Nephron progenitor cell (in vitro differentiated cells): ENCODE measurements around the gene MAPRE2.
"Not testable (repeated sequence)": the region's sequence is repeated elsewhere in the genome, so short reads cannot be mapped to it uniquely, and the experiment has no call there.

ENCODE experiments used
- DNase-seq: peaks from one replicate; pipeline ENCODE4 v3.0.0; 2021
- H3K27ac Mint-ChIP-seq: 2 replicates; pipeline ENCODE4 v1.8.0; 2021; ENCODE audit warnings: mild to moderate bottlenecking, moderate library complexity, mixed read lengths
- H3K27me3 Mint-ChIP-seq: 2 replicates; pipeline ENCODE4 v1.8.0; 2021; ENCODE audit warnings: mild to moderate bottlenecking, low read depth, mixed read lengths; ENCODE audit not compliant: poor library complexity
- H3K36me3 Mint-ChIP-seq: 2 replicates; pipeline ENCODE4 v1.8.0; 2021; ENCODE audit warnings: low read depth, mixed read lengths
- H3K4me1 Mint-ChIP-seq: 2 replicates; pipeline ENCODE4 v1.8.0; 2021; ENCODE audit warnings: mixed read lengths
- H3K4me3 Mint-ChIP-seq: 2 replicates; pipeline ENCODE4 v1.8.0; 2021; ENCODE audit warnings: mild to moderate bottlenecking, moderate library complexity, mixed read lengths
- H3K9me3 Mint-ChIP-seq: 2 replicates; pipeline ENCODE4 v1.8.0; 2021; ENCODE audit warnings: mild to moderate bottlenecking, moderate library complexity, mixed read lengths
- CTCF ChIP-seq: fragments of 200-600 bp; sonication (generic); IDR thresholded peaks from 2 replicates; pipeline ENCODE4 v1.5.0; 2021; ENCODE audit warnings: antibody characterized with exemption

The MAPRE2 gene

GRCh38 chr18:35167332-35167731 lies 126.1 kb downstream of the MAPRE2 start:
- Mint-ChIP-seq H3K9me3 (no peaks in the 10 kb centered on the region), H3K36me3 (no peaks in the 10 kb centered on the region), H3K4me3 (no peak overlapping the region), H3K27ac (no peak overlapping the region), H3K27me3 (peaks cover 16% of the 10 kb centered on the region), H3K4me1 (peaks cover 4% of the 10 kb centered on the region)
- TF ChIP-seq CTCF: no peak
- DNase-seq: no peak

- Mint-ChIP-seq H3K27me3 (peaks cover 16% of the 10 kb centered on the region), H3K9me3 (no peaks in the 10 kb centered on the region), H3K36me3 (no peaks in the 10 kb centered on the region), H3K4me1 (peaks cover 4% of the 10 kb centered on the region), H3K4me3 (no peak overlapping the region), H3K27ac (no peak overlapping the region)
- DNase-seq: no peak
- TF ChIP-seq CTCF: no peak
These were observed 126.6 kb downstream of the MAPRE2 start for GRCh38 chr18:35167857-35168256.

- H3K36me3 Mint-ChIP-seq, H3K4me3 Mint-ChIP-seq, H3K27ac Mint-ChIP-seq, DNase-seq, H3K9me3 Mint-ChIP-seq, H3K27me3 Mint-ChIP-seq, H3K4me1 Mint-ChIP-seq: not testable (repeated sequence)
These were observed 129.1 kb downstream of the MAPRE2 start for GRCh38 chr18:35170323-35170722.

GRCh38 chr18:35171315-35171987 lies 130.2 kb downstream of the MAPRE2 start:
- no peak overlapping the region for H3K4me3 Mint-ChIP-seq
- H3K4me1 Mint-ChIP-seq: peaks cover 10% of the 10 kb centered on the region
- H3K27ac Mint-ChIP-seq: no peak overlapping the region
- no peak for TF ChIP-seq CTCF
- no peaks in the 10 kb centered on the region for H3K36me3 Mint-ChIP-seq
- H3K9me3 Mint-ChIP-seq: peaks cover 5% of the 10 kb centered on the region
- H3K27me3 Mint-ChIP-seq: peaks cover 3% of the 10 kb centered on the region
- DNase-seq: no peak

- DNase-seq: no peak
- Mint-ChIP-seq H3K36me3 (no peaks in the 10 kb centered on the region), H3K9me3 (peaks cover 10% of the 10 kb centered on the region), H3K4me1 (peaks cover 10% of the 10 kb centered on the region), H3K4me3 (no peak overlapping the region), H3K27me3 (peaks cover 3% of the 10 kb centered on the region), H3K27ac (no peak overlapping the region)
- no peak for TF ChIP-seq CTCF
These were observed 130.8 kb downstream of the MAPRE2 start for GRCh38 chr18:35172009-35172408.

- Mint-ChIP-seq H3K36me3 (no peaks in the 10 kb centered on the region), H3K27ac (no peak overlapping the region), H3K4me3 (no peak overlapping the region), H3K9me3 (peaks cover 15% of the 10 kb centered on the region), H3K27me3 (peaks cover under 1% of the 10 kb centered on the region), H3K4me1 (peaks cover 10% of the 10 kb centered on the region)
- TF ChIP-seq CTCF: no peak
- no peak for DNase-seq
These were observed 131.3 kb downstream of the MAPRE2 start for GRCh38 chr18:35172451-35173035.
